HG03135 (cell line): ENCODE data around the gene ADH4.
"Not testable (repeated sequence)": the region's sequence is repeated elsewhere in the genome, so short reads cannot be mapped to it uniquely, and the experiment has no call there.

Experiments
- ATAC-seq: cut with Tn5 transposase; IDR thresholded peaks from one replicate; pipeline ENCODE4 v1.9.1; 2021; ENCODE audit warnings: mild to moderate bottlenecking, moderate library complexity; ENCODE audit not compliant: unreplicated experiment

Gene ADH4

GRCh38 chr4:99144070-99144469 is at the start of gene ADH4:
TSS of gene ADH4 (minus strand) at chr4:99144297. CDS start at chr4:99144222, 75 bp downstream.
- ATAC-seq = no peak

- no peak for ATAC-seq
Observed at GRCh38 chr4:99190336-99190735, 46.2 kb upstream of the ADH4 start.

- not testable (repeated sequence) for ATAC-seq
Observed at GRCh38 chr4:99189900-99190299, 45.8 kb upstream of the ADH4 start.

GRCh38 chr4:99186029-99186428 is 41.9 kb upstream of the ADH4 start:
- ATAC-seq = no peak

GRCh38 chr4:99185581-99185980 is 41.5 kb upstream of the ADH4 start:
- no peak for ATAC-seq

- no peak for ATAC-seq
Observed at GRCh38 chr4:99180382-99181070, 36.4 kb upstream of the ADH4 start.

GRCh38 chr4:99179626-99180025 is 35.5 kb upstream of the ADH4 start:
- no peak for ATAC-seq

GRCh38 chr4:99179178-99179577 is 35.1 kb upstream of the ADH4 start:
- ATAC-seq = no peak

- no peak for ATAC-seq
Observed at GRCh38 chr4:99166544-99166943, 22.4 kb upstream of the ADH4 start.

- ATAC-seq = no peak
Observed at GRCh38 chr4:99165978-99166377, 21.9 kb upstream of the ADH4 start.

GRCh38 chr4:99161373-99162099 is 17.4 kb upstream of the ADH4 start:
- no peak for ATAC-seq

- no peak for ATAC-seq
Observed at GRCh38 chr4:99159699-99160098, 15.6 kb upstream of the ADH4 start.

- ATAC-seq = no peak
Observed at GRCh38 chr4:99157478-99157935, 13.4 kb upstream of the ADH4 start.

GRCh38 chr4:99156992-99157391 is 12.9 kb upstream of the ADH4 start:
- no peak for ATAC-seq

GRCh38 chr4:99154658-99155342 is 10.7 kb upstream of the ADH4 start:
- ATAC-seq = no peak

- ATAC-seq = no peak
Observed at GRCh38 chr4:99151995-99152394, 7.9 kb upstream of the ADH4 start.

GRCh38 chr4:99151452-99151851 is 7.4 kb upstream of the ADH4 start:
- ATAC-seq = no peak

GRCh38 chr4:99149426-99150019 is 5.4 kb upstream of the ADH4 start:
- ATAC-seq = no peak

- no peak for ATAC-seq
Observed at GRCh38 chr4:99148550-99148949, 4.5 kb upstream of the ADH4 start.

GRCh38 chr4:99144587-99144986 is 490 bp upstream of the ADH4 start:
- no peak for ATAC-seq

GRCh38 chr4:99136329-99136728 is 7.8 kb downstream of the ADH4 start:
- no peak for ATAC-seq
